T47D (cell line): Measurements from ENCODE around the gene TEX9.
"Not testable (repeated sequence)": the region's sequence is repeated elsewhere in the genome, so short reads cannot be mapped to it uniquely, and the experiment has no call there.

Source experiments
- DNase-seq, 2 experiments: peaks; one replicate each; pipeline versions ENCODE4 v3.0.0 to v3.0.0-alpha.2; 2011 to 2012; ENCODE audit warnings: low read depth in 1 of 2, low spot score in 1 of 2
- JUND ChIP-seq: IDR thresholded peaks from 2 replicates; pipeline ENCODE4 v1.6.1; 2012; ENCODE audit warnings: low read depth
- in situ Hi-C: cut with HindIII; loops from 2 replicates; pipeline ENCODE4 v1.10.0; 2016; ENCODE audit warnings: low sequenced_read_pairs, low pct_unique_long_range_greater_than_20kb

The TEX9 gene

GRCh38 chr15:56365075-56365711 lies at the start of gene TEX9:
TEX9 (plus strand) TSS chr15:56365426; CDS start chr15:56365451, 25 bp downstream.
- TF ChIP-seq JUND: no peak
- DNase-seq: peak; percentile 68 to 90
- in situ Hi-C loops: no loop called here

- in situ Hi-C loops, DNase-seq: not testable (repeated sequence)
These were observed 48.7 kb upstream of the TEX9 start for GRCh38 chr15:56316561-56316960.

DNA sequence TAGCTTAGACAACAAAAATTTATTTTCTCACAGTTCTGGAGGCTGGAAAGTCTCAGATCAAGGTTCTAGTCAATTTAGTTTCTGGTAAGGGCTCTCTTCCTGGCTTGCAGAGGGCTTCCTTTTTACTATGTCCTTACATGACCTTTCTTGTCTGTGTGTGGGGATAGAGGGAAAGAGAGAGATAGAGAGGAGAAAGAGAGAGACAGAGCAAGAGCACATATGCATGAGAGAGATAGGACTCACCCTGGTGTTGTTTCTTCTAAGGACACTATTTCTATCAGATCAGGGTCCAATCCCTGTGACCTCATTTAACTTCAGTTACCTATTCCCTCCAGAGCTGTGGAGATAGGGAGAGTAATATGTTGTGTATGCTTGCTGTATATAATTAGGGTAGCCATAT lies 44.9 kb upstream of the TEX9 start:
- in situ Hi-C loops: no loop called here
- no peak for TF ChIP-seq JUND
- no peak for DNase-seq

DNA sequence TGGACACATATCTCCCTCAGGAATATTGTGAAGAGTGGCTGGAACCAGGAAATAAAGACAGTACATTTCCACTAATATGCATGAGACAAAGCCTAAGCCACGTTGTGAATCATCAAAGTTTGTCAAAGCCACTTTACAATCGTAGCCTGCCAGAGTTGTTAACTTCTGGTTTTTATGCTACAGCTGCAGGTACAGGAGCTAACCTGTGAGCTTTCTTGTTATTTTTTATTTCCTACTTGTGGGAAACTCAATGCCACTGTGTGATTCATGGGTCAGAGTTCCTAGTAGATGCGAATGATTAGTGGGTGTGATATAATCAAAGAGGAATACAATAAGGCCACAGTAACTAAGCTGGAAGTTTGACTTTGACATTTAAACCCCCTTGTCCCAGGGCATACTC lies 44.4 kb upstream of the TEX9 start:
- DNase-seq: no peak
- TF ChIP-seq JUND: no peak
- in situ Hi-C loops: no loop called here

GRCh38 chr15:56322444-56322843 lies 42.8 kb upstream of the TEX9 start:
- in situ Hi-C loops: no loop called here
- TF ChIP-seq JUND: no peak
- DNase-seq: no peak

DNA sequence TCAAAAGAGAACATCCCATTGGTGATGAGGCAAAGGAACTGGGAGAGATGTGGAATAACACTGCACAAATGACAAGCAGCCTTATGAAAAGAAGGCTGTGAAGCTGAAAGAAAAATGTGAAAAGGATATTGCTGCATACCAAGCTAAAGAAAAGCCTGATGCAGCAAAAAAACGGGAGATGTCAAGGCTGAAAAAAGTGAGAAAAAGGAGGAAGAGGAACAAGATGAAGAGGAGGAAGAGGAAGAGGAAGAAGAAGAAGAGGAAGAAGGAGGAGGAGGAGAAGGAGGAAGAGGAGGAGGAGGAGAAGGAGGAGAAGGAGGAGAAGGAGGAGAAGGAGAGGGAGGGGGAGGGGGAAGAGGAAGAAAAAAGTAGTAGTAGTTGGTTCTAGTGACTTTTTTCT lies 41.8 kb upstream of the TEX9 start:
- no peak for DNase-seq
- TF ChIP-seq JUND: no peak
- in situ Hi-C loops: no loop called here

- no peak for TF ChIP-seq JUND
- in situ Hi-C loops: no loop called here
- no peak for DNase-seq
These were observed 40.0 kb upstream of the TEX9 start for GRCh38 chr15:56325186-56325585.

GRCh38 chr15:56327721-56328502 lies 37.3 kb upstream of the TEX9 start:
- peak in 1 of 2 experiments; percentile 64 for DNase-seq
- in situ Hi-C loops: no loop called here
- no peak for TF ChIP-seq JUND

GRCh38 chr15:56337084-56337725 lies 28.0 kb upstream of the TEX9 start:
- TF ChIP-seq JUND: no peak
- in situ Hi-C loops: no loop called here
- no peak for DNase-seq

- no peak for DNase-seq
- TF ChIP-seq JUND: no peak
- in situ Hi-C loops: no loop called here
These were observed 25.6 kb upstream of the TEX9 start for GRCh38 chr15:56339594-56339993.

GRCh38 chr15:56341201-56341600 lies 24.0 kb upstream of the TEX9 start:
- DNase-seq: no peak
- no peak for TF ChIP-seq JUND
- in situ Hi-C loops: no loop called here

DNA sequence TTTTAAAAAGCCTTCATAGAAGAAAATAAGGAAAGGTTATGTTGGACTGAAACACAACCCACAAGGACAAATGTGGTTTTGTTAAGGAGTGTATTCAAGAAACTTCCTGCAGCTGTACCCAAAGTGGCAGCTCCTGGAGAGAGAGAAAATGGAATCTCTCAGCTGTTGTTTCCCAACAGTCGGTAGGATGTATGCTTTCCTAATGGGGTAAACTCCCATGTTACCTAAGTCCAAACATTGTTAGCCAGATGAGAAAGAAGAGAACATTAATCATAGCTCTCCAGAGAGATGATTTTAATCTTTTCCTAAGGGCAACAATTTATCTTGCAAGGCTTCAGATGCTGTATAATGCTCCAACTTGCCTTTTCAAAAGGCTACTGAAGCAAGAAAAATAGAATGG lies 22.6 kb upstream of the TEX9 start:
- in situ Hi-C loops: no loop called here
- no peak for TF ChIP-seq JUND
- no peak for DNase-seq

GRCh38 chr15:56343879-56344278 lies 21.3 kb upstream of the TEX9 start:
- in situ Hi-C loops: no loop called here
- TF ChIP-seq JUND: no peak

DNA sequence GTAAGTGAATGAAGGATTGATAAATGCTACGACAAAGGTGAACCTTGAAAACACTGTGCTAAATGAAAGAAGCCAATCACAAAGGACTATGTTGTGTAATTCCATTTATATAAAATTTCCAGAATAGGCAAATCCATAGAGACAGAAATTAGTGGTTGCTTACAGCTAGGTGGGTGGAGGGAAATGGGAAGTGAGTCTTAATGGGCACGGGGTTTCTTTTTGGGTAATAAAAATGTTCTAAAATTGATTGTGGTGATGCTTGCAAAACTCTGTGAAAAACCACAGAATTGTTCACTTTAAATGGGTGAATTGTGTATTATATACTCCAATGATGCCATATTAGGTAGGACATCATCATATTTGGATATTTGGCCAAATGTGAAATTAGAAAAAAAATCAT lies 20.9 kb upstream of the TEX9 start:
- in situ Hi-C loops: no loop called here
- TF ChIP-seq JUND: no peak
- DNase-seq: no peak

More at GRCh38 chr15:56343879-56344278, 21.3 kb upstream of the TEX9 start:
- DNase-seq: no peak
